HG03575 (cell line): ENCODE measurements around the gene FADS2.

Experiments
- ATAC-seq: cut with Tn5 transposase; IDR thresholded peaks from one replicate; pipeline ENCODE4 v1.9.1; 2021; ENCODE audit not compliant: unreplicated experiment, insufficient number of reproducible peaks, low FRiP score; ENCODE audit errors: extremely low read depth

Gene FADS2

DNA sequence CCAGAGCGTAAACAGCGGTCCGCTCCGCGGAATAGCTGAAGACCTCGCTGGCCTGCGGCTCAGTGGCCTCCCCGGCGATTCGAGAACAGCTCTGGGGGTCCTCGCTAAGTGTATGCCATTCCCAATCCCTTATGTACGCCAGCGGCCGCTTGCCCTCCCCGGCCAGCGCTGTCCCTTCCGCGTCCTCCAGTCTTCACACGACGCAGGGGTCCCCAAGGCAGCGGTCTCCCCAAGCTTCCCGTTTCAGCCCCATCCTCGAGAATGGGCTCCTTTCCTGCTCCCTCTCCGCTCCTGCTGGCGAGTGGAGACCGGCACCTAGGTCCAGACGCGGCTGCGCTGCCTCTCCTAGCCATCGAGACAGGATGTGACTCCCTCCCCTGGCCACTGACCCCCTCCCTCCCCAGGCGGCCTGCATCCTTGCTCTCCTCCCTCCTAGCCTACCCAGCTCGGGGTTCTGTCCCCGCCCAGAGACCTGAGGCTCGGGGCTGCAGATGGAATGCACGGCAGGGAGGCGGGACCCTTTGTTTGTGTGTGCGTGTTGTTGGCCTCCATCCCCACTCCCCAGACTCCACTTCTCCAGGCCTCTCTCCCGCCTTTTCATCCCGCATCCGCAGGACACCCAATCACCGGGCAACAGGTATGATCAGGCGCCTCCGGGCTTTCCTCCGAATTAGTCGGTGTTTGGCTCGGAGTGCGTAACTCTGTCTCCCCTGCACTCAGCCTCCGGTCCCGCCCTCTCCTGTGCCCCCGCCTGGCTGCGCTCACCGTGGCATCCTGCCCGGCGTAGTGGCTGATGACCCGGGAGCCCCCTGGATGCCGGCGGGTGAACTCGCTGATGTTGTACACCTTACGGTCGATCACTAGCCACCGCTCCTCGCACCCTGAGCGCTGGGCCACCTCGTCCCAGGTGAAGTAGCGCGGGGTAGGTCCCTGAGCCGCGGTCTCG is 12.0 kb upstream of the FADS2 start:
- ATAC-seq: no peak

DNA sequence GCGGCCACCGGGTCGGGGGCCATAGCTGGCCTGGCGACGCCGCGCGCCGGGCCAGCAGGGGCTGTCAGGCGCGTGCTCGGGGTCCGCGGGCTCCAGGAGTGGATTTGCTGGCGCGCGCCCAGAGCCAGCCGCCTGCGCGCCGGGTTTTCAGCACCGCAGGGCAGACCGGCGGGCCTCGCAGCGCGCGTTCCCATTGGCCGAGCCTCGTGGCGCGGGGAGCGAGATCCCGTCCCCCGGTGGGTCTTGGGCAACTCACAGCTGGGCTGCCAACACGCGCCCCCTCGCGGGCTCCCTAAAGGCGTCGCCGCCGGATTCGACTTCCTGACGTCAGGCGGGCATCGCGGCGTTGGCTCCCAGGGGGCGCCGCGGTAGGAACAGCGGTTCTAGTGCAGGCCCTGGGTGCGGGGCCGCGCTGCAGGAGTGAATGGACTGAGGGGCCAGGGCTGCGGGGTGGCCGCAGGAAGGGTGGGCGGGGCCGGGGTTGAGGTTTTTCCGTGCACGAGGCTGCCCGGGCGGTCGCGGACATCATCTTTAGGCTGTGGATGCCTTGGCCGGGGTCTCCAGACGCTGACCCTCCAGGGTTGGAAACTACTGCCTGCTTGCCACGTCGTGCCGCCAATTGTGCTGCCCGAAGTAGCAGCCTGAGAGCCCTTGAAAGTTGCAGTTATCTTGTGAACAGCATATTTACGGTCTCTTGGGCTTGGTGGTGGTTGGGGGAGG is 11.2 kb upstream of the FADS2 start, which contains the start of gene FADS1:
TSS of gene FADS1 (minus strand) at position 268 of the 720 bp plus-strand sequence. CDS start at position 194, 74 bp downstream.
- ATAC-seq: no peak

DNA sequence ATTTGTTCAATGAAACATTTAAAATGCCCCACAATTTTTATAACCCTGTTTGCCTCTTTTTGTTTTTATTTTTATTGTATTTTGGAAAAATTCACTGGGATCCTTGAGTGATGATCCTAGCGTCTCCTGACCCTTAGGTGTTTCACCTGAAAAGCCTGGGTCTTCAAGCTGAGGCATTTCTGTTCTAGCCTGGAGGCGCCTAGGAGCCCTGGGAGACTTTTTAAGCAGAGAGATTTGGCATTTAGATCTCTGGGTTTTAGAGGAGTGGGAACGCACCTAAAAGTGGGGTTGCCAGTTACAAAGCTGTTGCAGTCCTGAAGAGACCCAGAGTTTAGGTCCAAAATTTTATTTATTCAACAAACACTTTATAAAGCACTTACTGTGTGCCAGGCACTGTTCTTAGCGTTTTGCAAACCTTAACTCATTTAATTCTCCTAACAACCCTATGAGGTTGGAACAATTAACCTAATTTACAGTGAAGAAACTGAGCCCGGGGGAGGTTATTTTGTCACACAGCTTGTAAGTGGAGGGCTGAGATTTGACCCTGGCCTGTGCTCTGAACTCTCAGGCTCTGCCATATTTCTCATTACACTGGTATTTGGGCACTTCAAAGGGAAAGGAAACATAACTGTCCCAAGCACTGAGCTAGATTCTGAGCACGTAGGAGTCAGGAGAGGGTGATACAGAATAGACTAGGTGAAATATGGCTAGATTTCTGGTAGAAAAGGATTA is 10.5 kb upstream of the FADS2 start:
- no peak for ATAC-seq

DNA sequence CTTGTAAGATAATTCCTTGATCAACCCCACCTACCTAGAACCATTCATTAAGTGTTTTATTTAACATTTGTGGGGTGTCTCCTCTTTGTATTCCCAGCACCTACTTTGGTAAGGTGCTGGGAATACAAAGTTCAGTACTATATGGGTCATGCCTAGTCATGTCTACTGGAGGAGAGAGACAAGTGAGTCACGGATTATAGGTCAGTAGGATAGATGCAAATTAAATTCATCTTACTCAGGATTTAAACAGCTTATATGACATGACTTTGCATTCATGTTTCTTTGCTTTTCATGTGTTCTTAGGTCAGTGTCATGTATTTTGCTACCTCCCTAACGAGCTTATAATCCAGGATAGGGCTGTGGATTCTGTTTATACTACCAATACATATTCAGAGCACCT is 7.9 kb upstream of the FADS2 start:
- ATAC-seq: no peak

DNA sequence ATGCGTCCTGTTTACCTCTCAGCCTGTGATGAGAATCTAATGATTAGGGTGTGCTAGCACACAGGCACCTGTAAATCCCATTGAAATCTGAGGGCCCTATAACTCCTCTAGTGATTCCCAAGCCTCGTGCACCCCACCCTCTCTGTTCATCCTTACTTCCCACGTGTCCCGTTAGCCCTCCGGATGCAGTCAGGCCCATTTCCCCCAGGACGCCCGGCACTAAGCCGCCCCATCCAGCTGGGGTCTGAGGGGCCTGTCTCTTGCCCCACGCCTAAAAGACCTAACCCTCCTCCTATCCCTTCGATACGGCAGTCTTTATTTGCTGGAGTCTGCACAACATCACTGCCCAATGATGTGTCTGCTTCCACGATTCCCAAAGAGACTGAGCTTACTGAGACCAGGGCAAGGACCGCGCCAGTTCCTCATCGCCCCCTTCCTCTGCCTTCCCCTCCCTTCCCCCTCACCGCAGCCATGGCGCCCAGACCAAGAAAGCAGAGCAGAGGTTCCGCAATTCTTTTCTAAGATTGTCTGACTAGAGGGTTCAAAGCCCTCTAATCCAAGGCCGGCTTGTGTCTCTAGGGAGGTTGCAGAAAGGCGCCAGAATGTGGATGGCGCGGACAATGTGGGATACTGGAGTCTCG is 1.1 kb upstream of the FADS2 start:
- ATAC-seq: no peak

DNA sequence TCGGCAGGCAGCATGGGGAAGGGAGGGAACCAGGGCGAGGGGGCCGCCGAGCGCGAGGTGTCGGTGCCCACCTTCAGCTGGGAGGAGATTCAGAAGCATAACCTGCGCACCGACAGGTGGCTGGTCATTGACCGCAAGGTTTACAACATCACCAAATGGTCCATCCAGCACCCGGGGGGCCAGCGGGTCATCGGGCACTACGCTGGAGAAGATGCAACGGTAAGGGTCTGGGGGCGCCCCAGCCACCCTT is 204 bp downstream of the FADS2 start:
- ATAC-seq: no peak

DNA sequence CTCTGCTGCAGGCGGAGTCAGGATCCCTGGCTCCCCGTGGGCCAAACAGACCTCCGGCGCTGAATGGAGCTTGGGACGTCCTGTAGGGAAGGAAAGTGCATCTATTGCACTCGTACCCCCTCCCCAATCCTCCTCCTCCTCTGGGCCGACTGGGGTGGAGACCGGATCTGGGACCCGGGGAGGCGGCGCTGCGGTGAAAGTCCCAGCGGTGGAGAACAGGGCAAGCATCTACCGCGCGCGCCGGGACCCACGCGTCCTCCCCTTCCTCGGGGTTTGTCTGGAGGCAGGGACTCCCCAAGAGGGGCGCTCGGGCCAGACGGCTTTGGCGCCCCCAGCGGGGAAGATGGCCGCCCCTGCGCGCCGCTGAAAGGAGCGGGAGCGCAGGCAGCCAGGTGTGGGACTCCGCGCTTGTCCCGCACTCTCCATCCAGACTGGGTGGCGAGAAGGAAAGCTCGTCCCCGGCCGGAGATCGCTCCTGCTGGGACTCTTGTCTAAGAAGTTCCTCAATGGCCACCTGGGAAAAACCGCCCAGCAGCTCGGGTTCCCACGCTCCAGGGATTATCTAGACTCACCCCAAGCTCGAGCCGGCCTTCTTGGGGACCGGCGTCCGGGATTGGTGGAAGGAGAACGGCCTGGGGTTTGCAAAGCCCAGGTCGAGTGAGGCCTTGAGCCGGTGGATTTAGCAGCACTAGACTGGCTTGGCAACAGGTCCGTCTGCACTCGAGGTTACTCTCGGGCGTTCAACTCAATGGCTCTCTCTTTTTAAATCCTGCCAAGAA is 718 bp downstream of the FADS2 start:
- no peak for ATAC-seq

DNA sequence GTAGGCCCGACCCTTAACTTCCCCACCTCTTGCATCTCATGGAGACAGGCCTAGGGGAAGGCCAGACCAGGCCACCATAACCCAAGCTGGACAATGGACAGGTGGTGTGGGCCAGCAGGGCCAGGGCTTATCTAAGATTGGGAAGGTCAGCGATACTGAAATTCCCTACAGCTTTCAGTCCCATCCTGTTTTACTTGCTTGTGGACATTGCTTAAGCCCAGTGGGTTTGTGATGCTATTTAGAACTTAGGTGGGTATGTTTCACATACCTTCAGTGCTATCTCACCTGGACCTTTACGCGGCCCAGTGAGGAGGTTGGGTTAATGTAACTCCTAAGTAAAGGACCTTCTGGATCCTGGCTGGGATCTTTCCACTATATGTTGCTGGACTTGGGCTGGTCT is 1.7 kb downstream of the FADS2 start:
- no peak for ATAC-seq

DNA sequence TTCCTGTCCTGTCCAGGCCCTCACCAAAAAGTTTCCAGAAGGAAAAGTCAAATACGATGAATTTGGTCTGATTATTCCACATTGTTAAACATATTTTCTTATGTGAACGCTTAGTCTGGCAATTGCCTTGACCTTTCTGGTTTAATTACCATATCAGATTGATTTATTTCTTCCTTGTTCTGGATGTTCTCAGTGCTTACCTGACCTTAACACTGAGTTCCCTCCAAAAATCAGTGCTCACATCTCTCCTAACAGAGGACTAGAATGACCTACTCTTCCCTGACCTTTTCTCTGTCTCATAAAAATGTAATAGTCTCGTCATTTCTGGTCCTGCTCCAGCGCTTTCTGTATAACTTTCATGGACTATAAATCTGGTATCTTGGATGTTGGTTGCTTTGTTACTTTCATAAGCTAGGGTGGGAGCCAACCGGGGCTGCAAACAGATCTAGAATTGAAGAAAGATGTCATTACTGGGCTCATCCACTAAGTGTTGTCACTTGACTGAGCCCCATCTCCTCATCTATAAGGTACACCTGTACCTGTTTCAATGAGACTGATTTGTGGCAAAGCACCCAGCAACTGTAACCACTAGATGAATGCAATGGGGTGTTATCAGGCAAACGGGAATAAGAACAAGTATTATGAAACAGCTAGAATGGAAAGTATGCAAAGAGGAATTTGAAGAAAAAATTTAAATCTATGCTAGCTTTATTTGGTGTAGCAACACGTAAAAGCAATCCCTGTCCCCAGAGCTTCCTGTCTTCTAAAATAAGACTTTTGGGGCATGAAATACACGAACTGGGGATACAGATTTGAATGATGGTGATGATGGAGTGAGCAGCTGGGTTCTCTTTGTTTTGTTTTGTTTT is 2.4 kb downstream of the FADS2 start:
- no peak for ATAC-seq

DNA sequence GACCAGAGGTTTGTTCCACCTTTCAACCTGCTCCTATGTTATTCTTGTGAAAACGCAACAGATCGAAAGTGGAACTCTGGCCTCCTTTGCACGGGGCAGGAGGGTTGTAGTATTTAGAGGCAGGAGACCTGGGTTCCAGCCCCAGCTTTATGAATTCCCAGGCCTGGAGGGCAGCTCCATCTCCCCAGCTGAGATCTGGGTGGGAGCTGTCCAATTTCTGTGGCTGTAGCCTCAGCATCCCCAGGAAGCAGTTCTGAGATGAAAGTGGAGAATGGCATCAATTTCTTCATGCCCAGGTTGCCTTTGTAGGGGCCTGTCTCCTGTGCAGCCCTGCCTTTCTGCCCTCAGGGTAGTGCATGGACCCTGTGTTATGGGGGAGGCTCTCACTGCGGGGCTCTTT is 4.1 kb downstream of the FADS2 start:
- ATAC-seq: no peak

DNA sequence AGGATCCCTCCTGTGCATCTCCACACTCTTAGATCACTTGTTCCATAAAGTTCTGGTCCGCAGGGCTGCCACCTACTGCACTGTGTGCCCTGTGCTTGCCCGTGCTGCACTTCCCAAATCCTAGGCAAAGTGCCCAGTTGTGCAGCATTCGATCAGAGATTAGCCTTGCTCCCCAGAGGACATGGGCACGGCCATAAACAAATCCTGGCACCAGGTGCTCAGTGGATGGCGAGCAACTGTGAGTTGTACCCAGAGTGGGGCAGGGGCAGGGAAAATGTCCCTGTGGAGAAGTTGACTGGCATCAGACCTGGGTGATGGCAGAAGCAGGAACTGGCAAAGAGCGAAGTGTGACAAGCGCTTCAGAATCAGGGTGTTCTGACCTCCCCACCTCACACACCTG is 4.7 kb downstream of the FADS2 start:
- no peak for ATAC-seq

DNA sequence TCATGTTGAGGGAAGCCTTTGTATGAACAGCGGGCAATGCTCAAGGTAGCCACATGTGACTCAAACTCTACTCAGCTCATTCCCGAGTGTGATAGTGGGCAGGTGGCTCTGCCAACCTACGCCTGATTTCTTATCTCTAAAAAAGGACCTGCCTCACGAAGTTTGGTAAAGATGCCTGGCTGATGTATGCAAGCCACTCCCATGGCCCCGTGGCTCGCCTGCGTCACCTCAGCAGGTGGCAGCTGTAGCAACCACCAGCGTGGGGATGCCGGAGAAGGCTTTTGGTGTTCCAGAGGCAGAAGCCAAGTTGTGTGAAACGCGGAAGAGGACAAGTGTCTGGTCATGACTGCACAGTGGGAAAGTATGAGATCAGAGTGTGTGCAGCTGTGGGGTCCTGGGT is 5.4 kb downstream of the FADS2 start:
- ATAC-seq: no peak

DNA sequence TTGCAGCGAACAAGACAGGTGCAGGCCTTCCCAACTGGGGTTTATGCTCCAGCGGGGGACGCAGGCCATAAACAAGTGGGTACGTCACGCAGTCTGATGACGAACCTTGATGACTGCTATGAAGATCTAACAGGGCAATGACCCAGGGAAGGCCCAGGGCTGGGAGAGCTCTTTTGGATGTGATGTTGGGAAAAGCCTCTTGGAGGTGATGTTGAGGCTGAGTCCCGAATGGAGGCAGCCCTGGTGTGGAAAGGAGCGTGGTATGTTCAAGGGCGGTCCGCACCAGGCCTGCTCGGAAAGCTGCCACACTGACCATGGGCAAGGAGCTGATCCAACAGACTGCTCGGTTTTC is 5.8 kb downstream of the FADS2 start:
- ATAC-seq: no peak

DNA sequence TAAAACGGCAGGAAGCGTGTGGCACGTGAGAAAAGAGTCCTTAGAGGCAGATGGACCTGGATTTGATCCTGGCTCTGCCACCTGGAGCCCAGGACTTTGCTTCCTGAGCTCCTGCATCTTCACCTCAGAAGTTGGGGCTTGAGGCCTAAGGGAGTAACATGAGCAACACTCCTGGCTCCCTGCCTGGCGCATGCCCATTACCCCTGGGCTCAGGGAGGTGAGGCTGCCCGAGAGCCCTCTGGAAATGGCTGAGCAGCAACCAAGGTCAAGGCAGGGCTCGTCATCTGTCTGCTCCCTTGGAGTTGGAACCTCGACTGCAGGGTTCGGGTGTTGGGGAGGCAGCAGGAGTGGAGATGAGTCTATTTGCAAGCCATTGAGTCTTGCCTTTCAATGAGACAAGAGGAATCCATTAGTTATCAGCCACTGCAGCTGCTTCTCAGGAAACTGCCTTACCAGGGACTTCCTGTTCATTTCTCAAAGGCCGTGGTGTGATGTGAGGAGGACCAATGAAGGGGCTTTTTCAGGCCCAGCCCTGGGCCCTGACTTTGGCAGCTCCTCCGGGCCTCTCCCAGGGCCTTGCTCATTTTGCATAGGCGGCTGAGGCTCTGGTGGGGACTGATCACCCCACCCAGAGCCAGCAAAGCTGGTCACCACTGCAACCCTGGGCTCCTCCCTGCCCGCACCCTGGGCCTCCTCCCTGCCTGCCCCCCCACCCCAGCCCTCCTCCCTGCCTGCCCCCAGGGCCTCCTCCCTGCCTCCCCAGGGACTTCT is 6.4 kb downstream of the FADS2 start:
- peak; percentile 56 for ATAC-seq

DNA sequence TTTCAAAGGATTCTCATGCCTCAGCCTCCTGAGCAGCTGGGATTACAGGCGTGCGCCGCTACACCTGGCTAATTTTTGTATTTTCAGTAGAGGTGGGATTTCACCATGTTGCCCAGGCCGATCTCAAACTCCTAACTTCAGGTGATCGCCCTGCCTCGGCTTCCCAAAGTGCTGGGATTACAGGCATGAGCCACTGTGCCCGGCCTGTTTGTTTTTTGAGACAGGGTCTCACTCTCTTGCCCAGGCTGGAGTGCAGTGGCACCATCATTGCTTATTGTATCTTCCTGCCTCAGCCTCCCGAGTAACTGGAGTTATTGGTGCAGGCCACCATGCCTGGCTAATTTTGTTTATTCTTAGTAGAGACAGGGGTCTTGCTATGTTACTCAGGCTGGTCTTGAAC is 8.1 kb downstream of the FADS2 start:
- no peak for ATAC-seq

DNA sequence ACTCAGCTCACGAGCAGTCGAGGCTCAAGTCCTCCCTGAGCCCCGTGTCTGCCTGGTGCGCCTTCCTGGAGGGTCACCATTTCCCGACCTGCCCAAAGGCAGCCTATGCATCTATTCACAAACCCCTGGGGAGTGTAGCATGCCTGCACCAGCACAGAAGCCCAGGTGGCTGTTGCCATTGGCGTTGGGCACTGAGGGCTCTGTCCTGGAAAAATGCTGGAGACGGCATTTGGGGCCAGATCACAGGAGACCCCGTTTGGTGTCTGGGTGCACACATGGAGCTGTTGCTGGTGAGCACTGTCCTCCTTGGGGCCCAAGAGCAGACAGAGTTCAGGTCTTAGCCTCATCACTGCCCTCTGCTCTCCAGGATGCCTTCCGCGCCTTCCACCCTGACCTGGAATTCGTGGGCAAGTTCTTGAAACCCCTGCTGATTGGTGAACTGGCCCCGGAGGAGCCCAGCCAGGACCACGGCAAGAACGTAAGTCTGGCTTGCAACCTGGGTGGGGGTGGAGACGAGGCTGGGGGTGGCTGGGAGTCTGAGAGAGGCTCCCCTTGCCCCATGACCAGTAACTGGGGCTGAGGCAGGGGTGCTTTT is 9.4 kb downstream of the FADS2 start:
- ATAC-seq: no peak

DNA sequence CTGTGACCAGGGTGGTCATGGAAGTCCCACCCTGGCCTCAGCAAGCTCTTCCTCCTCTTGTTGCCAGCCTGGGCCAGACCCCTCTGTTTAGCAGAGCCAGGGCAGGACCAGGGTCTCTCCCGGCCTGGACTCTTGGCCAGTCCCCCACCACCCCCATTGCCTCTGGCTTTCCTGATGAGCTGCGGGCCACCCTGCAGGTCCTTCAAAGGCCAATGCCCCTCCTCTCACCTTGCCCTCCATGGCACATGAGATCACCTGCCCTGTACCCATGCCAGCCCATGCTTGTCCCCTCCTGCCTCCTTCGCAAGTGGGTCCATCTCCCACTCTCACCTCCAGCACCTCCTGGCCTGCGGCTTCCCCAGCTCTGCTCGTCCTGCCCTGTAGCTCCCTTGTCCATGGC is 10.4 kb downstream of the FADS2 start:
- no peak for ATAC-seq
